ENCODE measurements around the gene STYXL2.

The STYXL2 gene

GRCh38 chr1:167110586-167110985 is 16.7 kb downstream of the STYXL2 start:
- no peak for DNase-seq (ENCODE audit: low read depth)

GRCh38 chr1:167111868-167112709 is 18.2 kb downstream of the STYXL2 start:
- no peak for DNase-seq (ENCODE audit: low read depth)

- no peak for DNase-seq (ENCODE audit: low read depth)
Observed at GRCh38 chr1:167114725-167115124, 20.9 kb downstream of the STYXL2 start.

- DNase-seq (ENCODE audit: low read depth) = no peak
Observed at GRCh38 chr1:167115655-167116054, 21.8 kb downstream of the STYXL2 start.

- no peak for DNase-seq (ENCODE audit: low read depth)
Observed at GRCh38 chr1:167116174-167116573, 22.3 kb downstream of the STYXL2 start.

GRCh38 chr1:167117225-167117624 is 23.4 kb downstream of the STYXL2 start:
- no peak for DNase-seq (ENCODE audit: low read depth)

- DNase-seq (ENCODE audit: low read depth) = no peak
Observed at GRCh38 chr1:167118188-167118587, 24.3 kb downstream of the STYXL2 start.

- DNase-seq (ENCODE audit: low read depth) = no peak
Observed at GRCh38 chr1:167119696-167120095, 25.8 kb downstream of the STYXL2 start.

GRCh38 chr1:167120899-167121298 is 27.0 kb downstream of the STYXL2 start:
- DNase-seq (ENCODE audit: low read depth) = no peak

- DNase-seq (ENCODE audit: low read depth) = peak; percentile 4
Observed at GRCh38 chr1:167121375-167122120, 27.7 kb downstream of the STYXL2 start.

GRCh38 chr1:167122121-167122480 is 28.2 kb downstream of the STYXL2 start:
- no peak for DNase-seq (ENCODE audit: low read depth)

- no peak for DNase-seq (ENCODE audit: low read depth)
Observed at GRCh38 chr1:167122568-167122967, 28.7 kb downstream of the STYXL2 start.

GRCh38 chr1:167126317-167126716 is 32.4 kb downstream of the STYXL2 start:
- no peak for DNase-seq (ENCODE audit: low read depth)

GRCh38 chr1:167126811-167127210 is 32.9 kb downstream of the STYXL2 start:
- DNase-seq (ENCODE audit: low read depth) = no peak

- DNase-seq (ENCODE audit: low read depth) = no peak
Observed at GRCh38 chr1:167127236-167127635, 33.4 kb downstream of the STYXL2 start.

GRCh38 chr1:167127661-167128060 is 33.8 kb downstream of the STYXL2 start:
- DNase-seq (ENCODE audit: low read depth) = no peak

GRCh38 chr1:167128261-167129227 is 34.7 kb downstream of the STYXL2 start:
- no peak for DNase-seq (ENCODE audit: low read depth)

- DNase-seq (ENCODE audit: low read depth) = no peak
Observed at GRCh38 chr1:167130829-167131510, 37.1 kb downstream of the STYXL2 start.

GRCh38 chr1:167132301-167133010 is 38.6 kb downstream of the STYXL2 start:
- DNase-seq (ENCODE audit: low read depth) = no peak

GRCh38 chr1:167135281-167135840 is 41.5 kb downstream of the STYXL2 start:
- no peak for DNase-seq (ENCODE audit: low read depth)

- DNase-seq (ENCODE audit: low read depth) = no peak
Observed at GRCh38 chr1:167136191-167136614, 42.3 kb downstream of the STYXL2 start.
